ENCODE data around the gene DCBLD1.

- TF ChIP-seq TCF7 (CRISPR knock-in tag; IDR thresholded peaks at IDR 0.05; ENCODE audit: low read depth): no peak
- no peak for TF ChIP-seq CTCF (IDR thresholded peaks at IDR 0.05)
- TF ChIP-seq USF1 (CRISPR knock-in tag; IDR thresholded peaks at IDR 0.05): no peak
- TF ChIP-seq ZNF416 (CRISPR knock-in tag; IDR thresholded peaks at IDR 0.05): no peak
- no peak for TF ChIP-seq SMAD4 (CRISPR knock-in tag; IDR thresholded peaks at IDR 0.05)
- TF ChIP-seq FOXP1 (CRISPR knock-in tag; IDR thresholded peaks at IDR 0.05; ENCODE audit: borderline replicate concordance): no peak
- TF ChIP-seq HMGXB4 (CRISPR knock-in tag; IDR thresholded peaks at IDR 0.05): no peak
- no peak for TF ChIP-seq ATF2 (CRISPR knock-in tag; IDR thresholded peaks at IDR 0.05; ENCODE audit: borderline replicate concordance, low read depth)
- TF ChIP-seq NR2C2 (CRISPR knock-in tag; IDR thresholded peaks at IDR 0.05): no peak
- no peak for TF ChIP-seq ATF1 (CRISPR knock-in tag; IDR thresholded peaks at IDR 0.05)
- TF ChIP-seq PRDM15 (CRISPR knock-in tag; IDR thresholded peaks at IDR 0.05): no peak
These were observed 23.8 kb downstream of the DCBLD1 start for GRCh38 chr6:117506180-117506835.
